OCI-LY1 (cell line): ENCODE results near the gene LIMS2.

Experiments used
- H2AFZ ChIP-seq: fragments of 200-600 bp; sonication (generic), shearing (Covaris generic); 2 replicates; pipeline ENCODE4 v1.6.0; 2014; ENCODE audit warnings: antibody characterized with exemption, mild to moderate bottlenecking, low read length
- H3F3A ChIP-seq: fragments of 200-600 bp; sonication (generic), shearing (Covaris generic); 2 replicates; pipeline ENCODE4 v1.6.0; 2014; ENCODE audit warnings: mild to moderate bottlenecking, antibody characterized with exemption, low read length, moderate library complexity; ENCODE audit not compliant: insufficient read depth
- H3K27ac ChIP-seq: fragments of 200-600 bp; sonication (generic); 2 replicates; pipeline ENCODE4 v1.5.1; 2014; ENCODE audit warnings: low read length, mixed run types, mild to moderate bottlenecking, low read depth; ENCODE audit not compliant: poor library complexity, severe bottlenecking
- H3K27me3 ChIP-seq: fragments of 200-600 bp; sonication (generic); 2 replicates; pipeline ENCODE4 v1.6.0; 2014; ENCODE audit warnings: antibody characterized with exemption, mild to moderate bottlenecking, low read length, moderate library complexity; ENCODE audit not compliant: insufficient read depth
- H3K36me3 ChIP-seq: fragments of 200-600 bp; sonication (generic); 2 replicates; pipeline ENCODE4 v1.6.1; 2014; ENCODE audit warnings: mild to moderate bottlenecking, antibody characterized with exemption, low read length, moderate library complexity, mixed read lengths; ENCODE audit not compliant: insufficient read depth
- H3K4me1 ChIP-seq: fragments of 200-600 bp; sonication (generic); 2 replicates; pipeline ENCODE4 v1.5.1; 2014; ENCODE audit warnings: mild to moderate bottlenecking, low read length, moderate library complexity; ENCODE audit not compliant: insufficient read depth, severe bottlenecking
- H3K4me2 ChIP-seq: fragments of 200-600 bp; sonication (generic), shearing (Covaris generic); 2 replicates; pipeline ENCODE4 v1.6.1; 2014; ENCODE audit warnings: low read length
- H3K4me3 ChIP-seq: fragments of 200-600 bp; sonication (generic); 2 replicates; pipeline ENCODE4 v1.5.1; 2014; ENCODE audit warnings: low read length, low read depth, mild to moderate bottlenecking, mixed read lengths; ENCODE audit not compliant: poor library complexity, severe bottlenecking
- H3K79me2 ChIP-seq: fragments of 200-600 bp; shearing (Covaris generic); 2 replicates; pipeline ENCODE4 v1.6.1; 2016; ENCODE audit warnings: mixed run types, low read length, mixed read lengths; ENCODE audit not compliant: insufficient read depth
- H3K9ac ChIP-seq: fragments of 200-600 bp; sonication (generic), shearing (Covaris generic); 2 replicates; pipeline ENCODE4 v1.6.1; 2014; ENCODE audit warnings: mild to moderate bottlenecking, low read length, mixed read lengths
- H3K9me2 ChIP-seq: fragments of 200-600 bp; sonication (generic), shearing (Covaris generic); 2 replicates; pipeline ENCODE4 v1.6.1; 2014; ENCODE audit warnings: low read depth, mild to moderate bottlenecking, low read length, mixed read lengths
- H3K9me3 ChIP-seq: fragments of 200-600 bp; shearing (Covaris generic); 2 replicates; pipeline ENCODE4 v1.6.1; 2014; ENCODE audit warnings: low read length, mixed read lengths
- H4K20me1 ChIP-seq: fragments of 200-600 bp; sonication (generic), shearing (Covaris generic); 2 replicates; pipeline ENCODE4 v1.6.0; 2016; ENCODE audit warnings: mild to moderate bottlenecking, low read length; ENCODE audit not compliant: insufficient read depth
- EZH2 ChIP-seq: fragments of 200-600 bp; sonication (generic), shearing (Covaris generic); IDR thresholded peaks from 2 replicates; pipeline ENCODE4 v1.8.0; 2017; ENCODE audit warnings: borderline replicate concordance, mixed run types, mild to moderate bottlenecking, antibody characterized with exemption, low read length, moderate library complexity, mixed read lengths
- TF ChIP-seq, protein P1 (sequence below): fragments of 200-600 bp; sonication (generic), shearing (Covaris generic); IDR thresholded peaks from 2 replicates; pipeline ENCODE4 v1.5.1; 2017; ENCODE audit warnings: mild to moderate bottlenecking, antibody characterized with exemption, low read length, moderate library complexity, mixed read lengths

LIMS2 gene

DNA sequence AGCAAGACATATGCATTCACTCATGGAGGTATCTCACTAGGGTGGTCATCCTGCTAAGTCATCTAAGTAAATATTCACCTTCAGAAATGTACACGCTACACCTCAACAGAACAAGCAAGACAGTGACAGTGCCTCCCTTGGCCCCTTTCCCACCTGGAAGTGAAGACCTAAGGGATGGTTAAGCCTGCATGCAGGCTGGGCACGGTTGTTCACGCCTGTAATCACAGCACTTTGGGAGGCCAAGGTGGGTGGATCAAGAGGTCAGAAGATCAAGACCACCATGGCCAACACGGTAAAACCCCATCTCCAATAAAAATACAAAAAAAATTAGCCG is 4.4 kb downstream of the LIMS2 start:
- Histone ChIP-seq H3K9ac (no peak overlapping the region), H3K4me1 (no peaks in the 10 kb centered on the region), H3K4me3 (no peak overlapping the region), H3K9me3 (no peaks in the 10 kb centered on the region), H3K9me2 (no peaks in the 10 kb centered on the region), H3K36me3 (no peaks in the 10 kb centered on the region), H3F3A (no peaks in the 10 kb centered on the region), H4K20me1 (no peaks in the 10 kb centered on the region), H3K4me2 (no peak overlapping the region), H3K27ac (no peak overlapping the region), H3K27me3 (peaks cover 13% of the 10 kb centered on the region; the same call in 1 of the 2 replicates), H3K79me2 (no peaks in the 10 kb centered on the region), H2AFZ (no peak overlapping the region)
- TF ChIP-seq, protein P1, sequence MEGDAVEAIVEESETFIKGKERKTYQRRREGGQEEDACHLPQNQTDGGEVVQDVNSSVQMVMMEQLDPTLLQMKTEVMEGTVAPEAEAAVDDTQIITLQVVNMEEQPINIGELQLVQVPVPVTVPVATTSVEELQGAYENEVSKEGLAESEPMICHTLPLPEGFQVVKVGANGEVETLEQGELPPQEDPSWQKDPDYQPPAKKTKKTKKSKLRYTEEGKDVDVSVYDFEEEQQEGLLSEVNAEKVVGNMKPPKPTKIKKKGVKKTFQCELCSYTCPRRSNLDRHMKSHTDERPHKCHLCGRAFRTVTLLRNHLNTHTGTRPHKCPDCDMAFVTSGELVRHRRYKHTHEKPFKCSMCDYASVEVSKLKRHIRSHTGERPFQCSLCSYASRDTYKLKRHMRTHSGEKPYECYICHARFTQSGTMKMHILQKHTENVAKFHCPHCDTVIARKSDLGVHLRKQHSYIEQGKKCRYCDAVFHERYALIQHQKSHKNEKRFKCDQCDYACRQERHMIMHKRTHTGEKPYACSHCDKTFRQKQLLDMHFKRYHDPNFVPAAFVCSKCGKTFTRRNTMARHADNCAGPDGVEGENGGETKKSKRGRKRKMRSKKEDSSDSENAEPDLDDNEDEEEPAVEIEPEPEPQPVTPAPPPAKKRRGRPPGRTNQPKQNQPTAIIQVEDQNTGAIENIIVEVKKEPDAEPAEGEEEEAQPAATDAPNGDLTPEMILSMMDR = no peak
- no peak for TF ChIP-seq EZH2

DNA sequence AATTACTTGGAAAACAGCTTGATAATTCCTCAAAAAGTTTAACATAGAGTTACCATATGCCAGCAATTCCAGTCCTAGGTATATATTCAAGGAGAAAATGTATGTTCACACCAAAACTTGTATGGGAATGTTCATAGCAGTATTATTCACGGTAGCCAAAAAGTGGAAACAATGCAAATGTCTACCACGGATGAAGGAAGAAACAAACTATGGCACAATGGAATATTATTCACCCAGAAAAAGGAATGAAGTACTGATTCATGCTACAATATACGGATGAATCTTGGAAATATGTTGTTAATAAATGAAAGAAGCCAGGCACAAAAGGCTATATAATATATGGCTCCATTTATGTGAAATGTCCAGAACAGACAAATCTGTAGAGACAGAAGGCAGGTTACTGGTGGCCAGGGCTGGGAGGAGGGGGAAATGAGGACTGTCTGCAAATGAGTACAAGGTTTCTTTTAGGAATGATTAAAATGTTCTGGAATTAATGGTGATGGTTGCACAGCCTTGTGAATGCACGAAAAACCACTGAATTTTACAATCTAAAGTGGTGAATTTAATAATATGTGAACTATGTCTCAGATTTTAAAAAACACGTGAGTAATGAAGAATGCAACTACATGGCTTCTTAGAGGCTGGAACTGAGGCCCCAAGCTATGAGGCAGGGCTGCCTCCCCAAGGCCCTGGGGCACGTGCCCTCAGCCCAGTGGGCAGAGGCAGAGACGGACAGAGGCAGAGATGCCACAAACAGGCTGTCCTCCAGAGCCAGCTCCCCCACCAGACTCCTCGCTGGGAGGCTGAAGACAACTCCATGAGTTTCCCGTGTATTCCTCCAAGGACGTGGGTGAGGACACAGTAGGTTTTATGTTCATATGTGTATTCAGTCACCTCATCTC is 5.0 kb downstream of the LIMS2 start:
- Histone ChIP-seq H3K4me1 (no peaks in the 10 kb centered on the region), H3K27ac (no peak overlapping the region), H3K36me3 (no peaks in the 10 kb centered on the region), H3K27me3 (peaks cover 9% of the 10 kb centered on the region; the same call in 1 of the 2 replicates), H3K9me3 (no peaks in the 10 kb centered on the region), H3K4me2 (no peak overlapping the region), H3K4me3 (no peak overlapping the region), H3K79me2 (no peaks in the 10 kb centered on the region), H3K9me2 (no peaks in the 10 kb centered on the region), H2AFZ (no peak overlapping the region), H3K9ac (no peak overlapping the region), H3F3A (no peaks in the 10 kb centered on the region), H4K20me1 (no peaks in the 10 kb centered on the region)
- TF ChIP-seq, protein P1 = no peak
- TF ChIP-seq EZH2 = no peak

DNA sequence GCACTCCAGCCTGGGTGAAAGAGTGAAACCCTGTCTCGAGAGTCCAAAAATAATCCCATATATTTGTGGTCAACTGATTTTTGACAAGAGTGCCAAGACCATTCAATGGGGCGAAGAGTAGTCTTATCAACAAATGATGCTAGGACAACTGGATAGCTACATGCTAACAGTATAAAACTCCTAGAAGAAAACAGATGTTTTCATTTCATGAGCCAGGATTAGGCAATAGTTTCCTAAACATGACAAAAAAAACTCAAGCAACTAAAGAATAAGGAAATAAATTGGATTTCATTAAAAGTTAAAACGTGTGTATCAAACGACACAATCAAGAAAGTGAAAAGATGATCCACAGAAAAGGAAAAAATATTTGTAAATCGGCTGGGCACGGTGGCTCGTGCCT is 6.3 kb downstream of the LIMS2 start:
- Histone ChIP-seq H3K27me3 (peaks cover 9% of the 10 kb centered on the region; the same call in 1 of the 2 replicates), H3K9ac (no peak overlapping the region), H3K9me2 (no peaks in the 10 kb centered on the region), H3K4me3 (no peak overlapping the region), H3K27ac (no peak overlapping the region), H4K20me1 (no peaks in the 10 kb centered on the region), H3K9me3 (no peaks in the 10 kb centered on the region), H3F3A (no peaks in the 10 kb centered on the region), H3K4me2 (no peak overlapping the region), H3K4me1 (no peaks in the 10 kb centered on the region), H2AFZ (no peak overlapping the region), H3K36me3 (no peaks in the 10 kb centered on the region), H3K79me2 (no peaks in the 10 kb centered on the region)
- TF ChIP-seq EZH2 = no peak
- TF ChIP-seq, protein P1 = no peak
